ENCODE data around the gene HES4. TPM values are rescaled to one million over a fixed set of nuclear protein-coding genes. Genes with fewer than 3 reads are reported as not detected.

The HES4 gene
- total and polyA plus RNA-seq, 8 donors, result 4.0 to 212 (median 29.3) TPM; not detected in 1

GRCh38 chr1:963746-964525, 36.0 kb downstream of the HES4 start:
- Histone ChIP-seq H3K27ac (no peak overlapping the region), H3K27me3 (peaks cover 0 to 32% (median 6%) of the 10 kb centered on the region in 3 donors), H3K36me3 (peaks cover 9 to 30% (median 25%) of the 10 kb centered on the region in 4 donors), H3K4me3 (no peak overlapping the region), H3K4me1 (peaks cover 32 to 51% (median 45%) of the 10 kb centered on the region in 4 donors), H3K9me3 (no peaks in the 10 kb centered on the region)
- no peak for DNase-seq
- intact Hi-C loops (cut with DNase I; ENCODE audit: low total_unique reads), result no loop called here
- TF ChIP-seq CTCF (IDR thresholded peaks at IDR 0.05) (no peak), POLR2AphosphoS5 (IDR thresholded peaks at IDR 0.05) (no peak), POLR2A (IDR thresholded peaks at IDR 0.05) (no peak), EP300 (IDR thresholded peaks at IDR 0.05) (no peak)
- WGBS, 5 donors, result 89 to 94% (median 93%) methylated on average over 27 to 47 of the region's 47 CpGs

- no peak for DNase-seq
- WGBS, 5 donors, result 81 to 92% (median 90%) methylated on average over 14 to 16 of the region's 16 CpGs
- no peak overlapping the region for H3K27ac ChIP-seq
- peaks cover 9 to 30% (median 25%) of the 10 kb centered on the region in 4 donors for H3K36me3 ChIP-seq
- H3K4me3 ChIP-seq, result no peak overlapping the region
- H3K4me1 ChIP-seq, result peaks cover 35 to 55% (median 50%) of the 10 kb centered on the region in 4 donors
- intact Hi-C loops (cut with DNase I; ENCODE audit: low total_unique reads), result no loop called here
- TF ChIP-seq CTCF (IDR thresholded peaks at IDR 0.05), result no peak
- TF ChIP-seq POLR2AphosphoS5 (IDR thresholded peaks at IDR 0.05), result no peak
- TF ChIP-seq EP300 (IDR thresholded peaks at IDR 0.05), result no peak
- TF ChIP-seq POLR2A (IDR thresholded peaks at IDR 0.05), result no peak
- peaks cover 0 to 25% (median 6%) of the 10 kb centered on the region in 3 donors for H3K27me3 ChIP-seq
- H3K9me3 ChIP-seq, result no peaks in the 10 kb centered on the region
These were observed 36.6 kb downstream of the HES4 start for GRCh38 chr1:963301-963651.

GRCh38 chr1:962381-963300, 37.3 kb downstream of the HES4 start:
- no peak overlapping the region for H3K4me3 ChIP-seq
- DNase-seq, result no peak

More at GRCh38 chr1:962381-963300, 37.3 kb downstream of the HES4 start:
- H3K9me3 ChIP-seq, result no peaks in the 10 kb centered on the region
- H3K27me3 ChIP-seq, result peaks cover 0 to 19% (median 2%) of the 10 kb centered on the region in 3 donors
- TF ChIP-seq POLR2A (IDR thresholded peaks at IDR 0.05) (no peak), EP300 (IDR thresholded peaks at IDR 0.05) (no peak), POLR2AphosphoS5 (IDR thresholded peaks at IDR 0.05) (no peak), CTCF (IDR thresholded peaks at IDR 0.05) (no peak)
- no peak overlapping the region for H3K27ac ChIP-seq
- intact Hi-C loops (cut with DNase I; ENCODE audit: low total_unique reads), result no loop called here
- 95 to 96% (median 96%) methylated on average over 35 to 57 of the region's 57 CpGs for WGBS, 5 donors
- peaks cover 41 to 57% (median 54%) of the 10 kb centered on the region in 4 donors for H3K4me1 ChIP-seq
- peaks cover 9 to 30% (median 25%) of the 10 kb centered on the region in 4 donors for H3K36me3 ChIP-seq

All from stomach (tissue), 9 donors.